NCI-H128 (cell line): ENCODE measurements around the gene RASA1.
"Not testable (repeated sequence)": the region's sequence is repeated elsewhere in the genome, so short reads cannot be mapped to it uniquely, and the experiment has no call there.

Experiments
- DNase-seq: peaks from one replicate; lab custom pipeline; 2025; ENCODE audit not compliant: unreplicated experiment; lab: John Stamatoyannopoulos, UW

Gene RASA1

DNA sequence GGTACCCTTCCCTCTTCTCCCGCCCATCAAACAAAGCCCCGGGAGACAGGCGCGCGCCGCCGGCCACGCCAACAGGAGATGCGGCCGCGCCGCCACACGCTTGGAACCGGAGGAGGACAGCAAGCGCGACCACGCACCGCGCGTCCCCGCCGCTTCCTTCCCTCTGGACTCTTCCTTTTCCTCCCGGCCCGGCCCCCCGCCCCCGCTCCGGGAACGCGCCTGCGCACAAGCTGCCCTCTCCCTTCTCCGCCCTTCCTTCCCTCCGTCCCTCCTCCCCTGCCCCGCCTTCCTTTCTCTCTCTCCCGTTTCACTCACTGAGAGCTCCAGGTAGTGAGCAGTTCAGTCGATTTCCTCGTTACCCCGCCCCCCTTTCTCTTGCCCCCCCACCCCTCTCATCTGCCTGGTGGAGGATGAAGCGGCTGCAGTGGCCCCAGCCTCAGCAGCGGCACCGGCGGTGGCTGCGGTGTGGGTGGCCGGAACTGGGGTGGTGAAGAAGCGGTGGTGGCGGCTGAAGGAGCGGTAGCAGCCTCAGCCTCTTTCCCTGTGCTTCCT lies at the start of gene RASA1:
TSS of gene RASA1 (plus strand) at position 310 of the 552 bp plus-strand sequence. CDS start 569 bp downstream, outside the sequence.
- DNase-seq = peak; percentile 45

DNA sequence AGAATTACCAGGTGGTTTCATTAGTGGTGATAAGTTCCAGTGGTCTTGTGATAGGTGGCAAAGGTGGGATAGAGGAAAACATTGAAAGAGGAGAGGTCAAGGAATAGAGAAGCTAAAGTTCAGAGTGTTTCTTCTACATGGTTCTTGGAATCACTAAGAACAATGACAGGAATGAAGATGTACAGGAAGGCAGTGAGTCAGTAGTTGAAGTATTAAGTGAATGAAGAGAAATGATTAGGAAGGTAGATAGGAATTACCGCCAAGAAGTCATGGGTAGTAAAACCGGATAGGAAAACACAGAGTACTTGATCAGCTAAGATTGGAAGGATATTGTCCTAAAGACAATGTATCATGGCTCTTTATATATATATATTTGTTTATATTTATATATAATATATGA lies 37.9 kb upstream of the RASA1 start:
- DNase-seq = no peak

DNA sequence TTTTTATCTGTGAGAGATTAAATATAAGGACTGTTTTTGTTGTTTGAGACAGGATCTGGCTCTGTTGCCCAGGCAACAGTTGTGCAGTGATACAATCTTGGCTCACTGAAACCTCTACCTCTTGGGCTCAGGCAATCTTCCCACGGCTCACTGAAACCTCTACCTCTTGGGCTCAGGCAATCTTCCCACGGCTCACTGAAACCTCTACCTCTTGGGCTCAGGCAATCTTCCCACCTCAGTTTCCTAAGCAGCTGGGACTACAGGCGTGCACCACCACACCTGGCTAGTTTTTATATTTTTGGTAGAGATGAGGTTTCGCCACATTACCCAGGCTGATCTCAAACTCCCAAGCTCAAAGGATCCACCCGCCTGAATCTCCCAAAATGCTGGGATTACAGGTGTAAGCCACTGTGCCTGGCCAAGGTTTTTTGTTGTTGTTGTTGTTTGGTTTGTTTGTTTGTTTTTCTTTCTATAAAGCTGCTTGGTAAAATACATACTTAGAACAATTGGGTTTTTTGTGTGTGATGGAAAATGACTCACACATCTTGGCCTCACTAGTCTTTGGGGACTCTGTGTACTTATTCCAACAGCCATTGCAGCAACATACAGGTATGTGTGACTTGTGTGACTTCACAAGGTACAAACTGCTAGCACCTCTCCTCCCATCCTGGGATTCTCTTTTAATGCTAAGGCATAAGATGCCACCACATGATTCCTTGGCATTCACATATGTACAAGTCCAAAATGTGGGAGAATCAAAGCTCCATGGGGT lies 36.5 kb upstream of the RASA1 start:
- DNase-seq = no peak

GRCh38 chr5:87233143-87233542 lies 34.5 kb upstream of the RASA1 start:
- DNase-seq = no peak

DNA sequence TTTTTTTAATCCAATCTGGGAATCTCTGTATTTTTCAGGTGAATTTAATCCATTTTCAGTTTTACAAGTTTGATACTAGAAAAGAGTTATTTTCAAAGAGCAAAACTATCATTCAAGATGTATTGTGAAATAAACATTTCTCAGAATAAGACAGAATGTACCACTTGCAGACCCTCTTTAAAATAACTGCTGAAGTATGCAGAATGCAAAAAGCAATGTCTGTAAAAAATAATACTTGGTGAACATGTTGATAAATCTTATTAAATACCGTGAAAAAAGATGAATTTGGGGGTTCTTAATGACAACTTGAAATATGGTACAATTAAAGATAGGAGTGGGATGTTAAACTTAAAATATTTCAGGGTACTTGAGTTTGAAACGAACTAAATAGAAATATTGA lies 26.1 kb upstream of the RASA1 start:
- DNase-seq = no peak

- DNase-seq = no peak
Observed at GRCh38 chr5:87242242-87242641, 25.4 kb upstream of the RASA1 start.

- DNase-seq = no peak
Observed at GRCh38 chr5:87243161-87243844, 24.4 kb upstream of the RASA1 start.

DNA sequence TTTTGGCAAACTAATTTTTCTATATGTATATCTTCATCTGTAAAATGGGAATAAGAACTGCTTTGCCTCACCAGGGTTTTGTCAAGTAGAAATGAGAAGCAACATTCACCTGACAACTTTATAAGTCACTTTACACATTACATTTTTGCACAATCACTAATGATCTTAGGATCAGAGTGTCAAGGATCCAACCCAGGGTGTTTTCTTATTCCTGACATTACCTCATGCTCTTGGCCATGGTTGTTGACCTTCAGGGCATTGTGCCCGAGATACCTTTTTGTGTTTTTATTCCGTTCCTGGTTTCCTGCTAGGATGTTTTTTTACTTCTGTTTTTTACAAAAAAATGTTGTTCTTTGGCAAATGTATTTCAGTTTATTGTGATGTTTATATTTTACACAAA lies 22.2 kb upstream of the RASA1 start:
- no peak for DNase-seq

DNA sequence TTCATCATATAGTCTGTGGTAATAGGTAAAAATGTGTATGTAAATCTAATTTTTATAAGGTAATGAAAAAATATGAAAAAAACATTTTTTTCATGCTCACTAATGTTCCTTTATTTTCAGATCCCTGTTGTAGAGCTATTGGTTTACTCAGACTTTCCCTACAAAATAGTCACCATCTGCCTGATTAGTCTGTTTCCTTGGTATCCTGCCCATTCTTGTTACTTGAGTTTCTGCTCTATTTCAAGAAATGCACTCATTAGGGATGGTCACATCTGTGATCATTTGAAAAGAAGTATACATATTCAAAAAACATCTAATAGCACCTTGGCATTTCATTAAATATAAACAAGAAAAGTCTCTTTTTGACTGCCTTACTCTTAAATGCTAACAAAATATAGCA lies 21.6 kb upstream of the RASA1 start:
- no peak for DNase-seq

- no peak for DNase-seq
Observed at GRCh38 chr5:87252283-87252605, 15.4 kb upstream of the RASA1 start.

DNA sequence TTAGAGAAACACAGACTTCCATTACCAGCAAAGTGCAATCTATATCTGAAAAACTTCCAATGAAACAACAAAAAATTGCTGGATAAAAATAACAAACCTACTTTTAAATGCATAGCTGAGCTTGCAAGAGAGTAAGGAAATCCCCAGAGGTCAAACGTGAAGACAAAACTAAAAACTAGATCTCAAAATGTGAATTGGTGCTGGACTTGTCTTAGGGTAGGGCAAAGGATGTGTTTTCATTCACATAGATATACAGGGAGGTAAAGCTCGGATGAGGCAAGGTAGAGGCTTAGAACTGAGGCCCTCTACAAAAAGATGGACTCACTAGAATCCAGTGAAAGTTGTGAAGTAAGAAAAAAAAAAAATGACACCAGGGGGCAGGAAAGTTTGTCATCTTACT lies 13.6 kb upstream of the RASA1 start:
- no peak for DNase-seq

- no peak for DNase-seq
Observed at GRCh38 chr5:87258507-87258906, 9.2 kb upstream of the RASA1 start.

GRCh38 chr5:87260604-87261192 lies 7.0 kb upstream of the RASA1 start:
- DNase-seq = no peak

DNA sequence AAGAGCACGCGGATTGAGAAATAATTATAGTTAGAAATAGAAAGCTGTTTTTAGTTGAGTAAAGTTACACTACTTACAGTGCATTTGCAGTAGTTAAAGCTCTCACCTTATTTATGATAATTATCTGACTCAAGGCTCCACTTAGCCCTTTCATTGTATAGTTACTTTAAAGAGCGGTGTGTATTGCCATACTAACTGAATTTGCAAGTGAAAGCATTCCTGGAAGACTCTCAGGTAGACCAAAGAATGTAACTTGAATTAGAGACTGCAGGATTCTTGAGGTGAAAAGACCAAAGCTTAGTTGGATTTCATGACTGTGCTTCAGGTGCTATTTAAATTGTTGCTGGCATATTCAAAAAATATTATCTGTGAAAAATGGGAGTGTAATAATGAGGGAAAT lies 4.2 kb upstream of the RASA1 start:
- DNase-seq = no peak

GRCh38 chr5:87266914-87267573 lies 639 bp upstream of the RASA1 start:
- no peak for DNase-seq

- peak; percentile 27 for DNase-seq
Observed at GRCh38 chr5:87268126-87268969, 665 bp downstream of the RASA1 start.

DNA sequence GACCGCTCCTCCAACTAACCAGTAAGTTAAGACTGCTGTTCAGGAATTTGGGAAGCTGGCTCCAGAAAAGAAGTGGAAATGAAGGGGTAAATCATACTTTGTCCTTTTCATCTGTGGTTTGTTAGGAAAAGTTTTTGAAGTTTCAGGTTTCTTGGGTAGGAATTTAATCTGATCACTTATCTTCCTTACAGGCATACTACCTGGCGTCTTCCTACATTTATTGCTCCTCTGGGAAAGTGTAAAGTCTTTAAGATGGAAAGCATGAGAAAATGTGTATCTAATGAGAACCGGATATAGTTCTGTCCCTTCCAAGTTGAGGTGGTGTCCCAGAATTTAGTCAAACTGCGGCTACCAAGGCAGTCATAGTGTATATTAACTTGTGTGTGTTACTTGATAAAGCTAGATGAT lies 1.3 kb downstream of the RASA1 start:
- no peak for DNase-seq

DNA sequence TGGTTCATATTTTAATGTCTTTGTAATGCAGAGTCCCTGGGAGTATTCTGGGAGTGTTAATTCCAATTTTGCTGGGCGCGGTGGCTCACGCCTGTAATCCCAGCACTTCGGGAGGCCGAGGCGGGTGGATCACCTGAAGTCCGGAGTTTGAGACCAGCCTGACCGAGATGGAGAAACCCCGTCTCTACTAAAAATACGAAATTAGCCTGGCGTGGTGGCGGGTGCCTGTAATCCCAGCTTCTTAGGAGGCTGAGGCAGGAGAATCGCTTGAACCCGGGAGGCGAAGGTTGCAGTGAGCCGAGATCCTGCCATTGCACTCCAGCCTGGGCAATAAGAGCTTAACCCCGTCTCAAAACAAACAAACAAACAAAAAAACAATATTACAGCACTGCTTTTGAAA lies 3.2 kb downstream of the RASA1 start:
- DNase-seq = not testable (repeated sequence)

DNA sequence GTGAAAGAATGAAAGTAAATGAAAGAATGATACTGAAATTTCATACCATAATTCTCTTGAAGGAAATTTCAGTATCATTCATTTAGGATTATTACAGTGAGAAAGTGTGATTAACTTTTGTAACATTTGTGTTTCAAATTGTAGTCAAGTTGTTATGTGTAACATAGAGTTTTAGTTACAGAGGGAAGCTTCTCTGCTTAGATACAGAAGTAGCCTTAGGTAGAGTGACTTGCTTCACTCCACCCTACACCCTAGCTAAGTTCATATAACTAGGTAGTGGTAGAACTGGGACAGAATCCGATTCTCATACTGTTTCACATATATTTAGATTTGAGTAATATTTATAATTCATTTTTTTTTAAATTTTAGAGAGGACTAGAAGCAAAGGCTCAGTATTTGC lies 9.0 kb downstream of the RASA1 start:
- no peak for DNase-seq

- DNase-seq = no peak
Observed at GRCh38 chr5:87277279-87277835, 9.7 kb downstream of the RASA1 start.
